AG10803 (cell line): Measurements from ENCODE around the gene TMEM61.

Source experiments
- DNase-seq: peaks from one replicate; pipeline ENCODE4 v3.0.0; 2010; ENCODE audit warnings: low read depth
- H3K4me3 ChIP-seq: 2 replicates; pipeline ENCODE4 v1.5.1; 2011; ENCODE audit warnings: mild to moderate bottlenecking, low read length, control low read depth
- CTCF ChIP-seq: conservative IDR thresholded peaks from 2 replicates; pipeline ENCODE4 v1.5.1; 2011; ENCODE audit warnings: mild to moderate bottlenecking, low read length, control low read depth, inconsistent platforms

Gene TMEM61

GRCh38 chr1:55033265-55033614, 52.8 kb downstream of the TMEM61 start:
- no peak for TF ChIP-seq CTCF
- DNase-seq: no peak
- no peak overlapping the region for H3K4me3 ChIP-seq

GRCh38 chr1:55034476-55035133, 54.2 kb downstream of the TMEM61 start:
- peak; percentile 32 for DNase-seq
- no peak overlapping the region for H3K4me3 ChIP-seq
- TF ChIP-seq CTCF: no peak

GRCh38 chr1:55035904-55036303, 55.5 kb downstream of the TMEM61 start:
- TF ChIP-seq CTCF: 0 out of 2 replicates have a peak, but pooled peaks have one; percentile 5
- no peak overlapping the region for H3K4me3 ChIP-seq
- DNase-seq: no peak

- no peak overlapping the region for H3K4me3 ChIP-seq
- DNase-seq: no peak
Observed at GRCh38 chr1:55037733-55038551, 57.5 kb downstream of the TMEM61 start.

GRCh38 chr1:55038552-55038838, 58.1 kb downstream of the TMEM61 start:
- TF ChIP-seq CTCF: no peak
- no peak overlapping the region for H3K4me3 ChIP-seq
- no peak for DNase-seq

More at GRCh38 chr1:55037733-55038551, 57.5 kb downstream of the TMEM61 start:
- no peak for TF ChIP-seq CTCF

- TF ChIP-seq CTCF: no peak
- DNase-seq: no peak
- H3K4me3 ChIP-seq: no peak overlapping the region
Observed at GRCh38 chr1:55038974-55039341, 58.5 kb downstream of the TMEM61 start.
